Kidney (tissue), 14 donors: Measurements from ENCODE around the gene ANTXRL. TPM values are rescaled to one million over a fixed set of nuclear protein-coding genes. Genes with fewer than 3 reads are reported as not detected.
"Not testable (repeated sequence)": the region's sequence is repeated elsewhere in the genome, so short reads cannot be mapped to it uniquely, and the experiment has no call there.

Experiments used
- DNase-seq, 5 donors: peaks; one replicate each; pipeline ENCODE4 v3.0.0-alpha.2; 2013 to 2020
- FAIRE-seq: peaks from 2 replicates; lab custom pipeline; 2012; peaks lifted over from hg19 to GRCh38; lab: Jason Lieb, UNC
- H3K27ac ChIP-seq, 2 donors: one replicate each; pipeline ENCODE4 v1.7.0; 2013; ENCODE audit warnings: low read depth in 2 of 2, low read length in 2 of 2, inconsistent platforms in 1 of 2
- H3K27me3 ChIP-seq: one replicate; pipeline ENCODE4 v1.7.1; 2013; ENCODE audit warnings: low read length, inconsistent platforms; ENCODE audit not compliant: control insufficient read depth, insufficient read depth
- H3K36me3 ChIP-seq, 3 donors: one replicate each; pipeline versions ENCODE4 v1.7.0 to v1.7.1; 2013; ENCODE audit warnings: low read length in 3 of 3, control low read depth in 1 of 3, inconsistent platforms in 1 of 3; ENCODE audit not compliant: insufficient read depth in 3 of 3, control insufficient read depth in 2 of 3
- H3K4me1 ChIP-seq, 3 donors: one replicate each; pipeline versions ENCODE4 v1.7.0 to v1.7.1; 2013; ENCODE audit warnings: low read length in 3 of 3, inconsistent platforms in 1 of 3, low read depth in 1 of 3; ENCODE audit not compliant: control insufficient read depth in 2 of 3, insufficient read depth in 2 of 3
- H3K4me3 ChIP-seq, 3 donors: one replicate each; pipeline versions ENCODE4 v1.7.0 to v1.8.1; 2013; ENCODE audit warnings: low read length in 3 of 3, control low read depth in 1 of 3, inconsistent platforms in 1 of 3
- H3K9ac ChIP-seq, 3 donors: one replicate each; pipeline versions ENCODE4 v1.7.0 to v1.7.1; 2013; ENCODE audit warnings: low read length in 3 of 3, control low read depth in 1 of 3, inconsistent platforms in 1 of 3
- H3K9me3 ChIP-seq, 3 donors: one replicate each; pipeline versions ENCODE4 v1.7.0 to v1.7.1; 2013; ENCODE audit warnings: low read length in 3 of 3, control low read depth in 1 of 3, inconsistent platforms in 1 of 3; ENCODE audit not compliant: control insufficient read depth in 2 of 3, insufficient read depth in 1 of 3
- CTCF ChIP-seq: IDR thresholded peaks from 3 replicates; pipeline ENCODE4 v1.5.1; 2012; ENCODE audit warnings: mild to moderate bottlenecking, moderate library complexity, borderline replicate concordance; ENCODE audit not compliant: insufficient read depth; ENCODE audit errors: extremely low read depth
- intact Hi-C: fragments of 100-400 bp; cut with DNase I; formaldehyde crosslinking; loops from one replicate; pipeline ENCODE4 v1.11.1; 2022
- polyA plus RNA-seq: library from polyadenylated mRNA; stranded (reverse); fragments of 350-450 nt; fragmentation: Illumina TruSeq; extraction: RNeasy Lipid Tissue Mini Kit (QIAGEN cat#74804); gene quantifications from one replicate; pipeline ENCODE4 v1.2.3, GENCODE V29; 2014; ENCODE audit warnings: low read depth, low replicate concordance; ENCODE audit not compliant: insufficient read depth
- total RNA-seq: library from RNA; stranded (reverse); fragmentation: NEBNext Ultra II Directional; extraction: Animal tissue kit (Norgen Biotek cat#: 25700); gene quantifications from one replicate; pipeline ENCODE4 v1.2.1, GENCODE V29; 2021
- donor health status: control.
- donor health status: control.
- donor health status: control.
- donor health status: control.
- donor health status: control.
- donor health status: DM: yes; HTN: yes; CAD: no.
- donor health status: Normal renal cell carcinoma (clear cell type).

Gene ANTXRL
- total and polyA plus RNA-seq, 2 donors from 2014 or later: 0.16 TPM; not detected in 1

- intact Hi-C loops: no loop called here
- H3K9ac ChIP-seq: no peak overlapping the region
- DNase-seq: peak in 2 of 5 donors; percentile 9 to 29
- FAIRE-seq: no peak
- no peaks in the 10 kb centered on the region for H3K4me1 ChIP-seq
- H3K9me3 ChIP-seq: no peaks in the 10 kb centered on the region
- H3K27ac ChIP-seq: no peak overlapping the region
- no peak overlapping the region for H3K4me3 ChIP-seq
- no peak for TF ChIP-seq CTCF
- no peaks in the 10 kb centered on the region for H3K36me3 ChIP-seq
- H3K27me3 ChIP-seq: no peaks in the 10 kb centered on the region
Measured at GRCh38 chr10:46273506-46274477, 13.0 kb upstream of the ANTXRL start.

DNA sequence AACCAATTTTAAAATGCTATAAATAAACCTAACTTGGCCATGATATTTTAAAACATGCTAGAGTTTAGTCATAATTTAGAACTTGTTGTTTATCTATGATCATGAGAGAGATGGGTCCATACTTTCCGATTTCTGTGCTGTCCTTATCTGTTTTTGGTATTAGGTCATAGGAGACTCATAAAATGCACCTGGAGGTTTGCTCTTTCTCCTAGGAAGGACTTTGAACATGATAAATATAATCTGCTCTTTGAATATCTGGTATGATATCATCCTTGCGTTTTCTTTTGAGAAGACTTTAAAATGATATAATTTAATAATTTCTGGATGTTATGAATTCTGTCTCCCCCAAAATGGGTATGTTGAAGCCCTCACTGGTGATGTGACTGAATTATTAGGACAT lies 9.0 kb upstream of the ANTXRL start:
- Histone ChIP-seq H3K9ac (no peak overlapping the region), H3K4me1 (peaks cover 0 to 3% (median 0%) of the 10 kb centered on the region in 3 donors), H3K9me3 (no peaks in the 10 kb centered on the region), H3K27ac (no peak overlapping the region), H3K36me3 (no peaks in the 10 kb centered on the region), H3K4me3 (no peak overlapping the region), H3K27me3 (no peaks in the 10 kb centered on the region)
- TF ChIP-seq CTCF: no peak
- intact Hi-C loops: no loop called here
- FAIRE-seq (no peak), DNase-seq (no peak)

DNA sequence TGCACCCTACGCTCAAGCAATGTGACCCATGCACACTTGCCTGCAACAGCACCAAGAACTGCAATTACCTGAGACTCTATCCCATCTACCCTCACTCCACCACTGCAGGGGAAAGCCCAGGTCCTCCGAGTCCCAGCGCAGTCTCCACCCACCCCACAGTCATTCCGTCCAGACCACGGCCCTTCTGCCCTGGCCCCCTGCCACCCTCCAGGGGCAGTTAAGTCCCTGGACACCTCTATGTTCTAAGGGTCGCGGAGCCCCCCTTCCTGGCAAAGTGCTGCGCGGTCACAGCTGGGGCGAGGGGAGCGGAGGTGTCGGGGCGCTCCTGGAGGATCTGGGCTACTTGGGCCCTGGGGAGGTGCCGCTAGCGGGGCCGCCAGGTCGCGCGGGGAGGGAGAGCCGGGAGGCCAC lies 4.4 kb upstream of the ANTXRL start:
- H3K4me3 ChIP-seq: peak overlapping the region in 1 of 3 donors; percentile 47
- H3K9me3 ChIP-seq, H3K27ac ChIP-seq, FAIRE-seq, H3K27me3 ChIP-seq, H3K36me3 ChIP-seq, H3K9ac ChIP-seq, H3K4me1 ChIP-seq: not testable (repeated sequence)
- intact Hi-C loops: loop anchor here (5.0 kb wide), 1 partner anchor 1100 kb away; the partner anchor contains the start of gene ZNF488
- peak in 1 of 5 donors; percentile 24 for DNase-seq
